GM19035 (cell line): ENCODE data around the gene SMARCAL1.
"Not testable (repeated sequence)": the region's sequence is repeated elsewhere in the genome, so short reads cannot be mapped to it uniquely, and the experiment has no call there.

Experiments used
- ATAC-seq: cut with Tn5 transposase; IDR thresholded peaks from one replicate; pipeline ENCODE4 v1.9.1; 2021; ENCODE audit not compliant: unreplicated experiment

The SMARCAL1 gene

GRCh38 chr2:216412022-216412999 is at the start of gene SMARCAL1:
Gene SMARCAL1 (plus strand): TSS chr2:216412484. CDS start chr2:216414705, 2,221 bp downstream.
- ATAC-seq = peak; percentile 94

GRCh38 chr2:216362730-216363129 is 49.6 kb upstream of the SMARCAL1 start:
- no peak for ATAC-seq

GRCh38 chr2:216363221-216363620 is 49.1 kb upstream of the SMARCAL1 start:
- ATAC-seq = no peak

GRCh38 chr2:216365518-216365917 is 46.8 kb upstream of the SMARCAL1 start:
- ATAC-seq = no peak

- ATAC-seq = no peak
Measured at GRCh38 chr2:216366777-216367471, 45.4 kb upstream of the SMARCAL1 start.

- ATAC-seq = no peak
Measured at GRCh38 chr2:216369821-216370220, 42.5 kb upstream of the SMARCAL1 start.

- no peak for ATAC-seq
Measured at GRCh38 chr2:216370961-216371712, 41.1 kb upstream of the SMARCAL1 start.

GRCh38 chr2:216371721-216372702 is 40.3 kb upstream of the SMARCAL1 start, which contains the start of gene MARCHF4:
Gene MARCHF4 (minus strand): TSS chr2:216372483. CDS start chr2:216370260, 2,223 bp downstream.
- ATAC-seq = no peak

GRCh38 chr2:216372761-216373291 is 39.5 kb upstream of the SMARCAL1 start:
- no peak for ATAC-seq

GRCh38 chr2:216373896-216374295 is 38.4 kb upstream of the SMARCAL1 start:
- no peak for ATAC-seq

- ATAC-seq = no peak
Measured at GRCh38 chr2:216375286-216375685, 37.0 kb upstream of the SMARCAL1 start.

GRCh38 chr2:216379977-216380376 is 32.3 kb upstream of the SMARCAL1 start:
- no peak for ATAC-seq

- ATAC-seq = not testable (repeated sequence)
Measured at GRCh38 chr2:216384409-216384808, 27.9 kb upstream of the SMARCAL1 start.

- no peak for ATAC-seq
Measured at GRCh38 chr2:216385478-216385877, 26.8 kb upstream of the SMARCAL1 start.

- no peak for ATAC-seq
Measured at GRCh38 chr2:216387262-216387661, 25.0 kb upstream of the SMARCAL1 start.

- no peak for ATAC-seq
Measured at GRCh38 chr2:216388046-216388884, 24.0 kb upstream of the SMARCAL1 start.

- ATAC-seq = no peak
Measured at GRCh38 chr2:216389570-216389969, 22.7 kb upstream of the SMARCAL1 start.

GRCh38 chr2:216391401-216391800 is 20.9 kb upstream of the SMARCAL1 start:
- no peak for ATAC-seq
